MV-4-11 (cell line): ENCODE measurements around the gene CYSTM1.

Experiments
- DNase-seq: peaks from one replicate; lab custom pipeline; 2025; lab: John Stamatoyannopoulos, UW

CYSTM1 gene

DNA sequence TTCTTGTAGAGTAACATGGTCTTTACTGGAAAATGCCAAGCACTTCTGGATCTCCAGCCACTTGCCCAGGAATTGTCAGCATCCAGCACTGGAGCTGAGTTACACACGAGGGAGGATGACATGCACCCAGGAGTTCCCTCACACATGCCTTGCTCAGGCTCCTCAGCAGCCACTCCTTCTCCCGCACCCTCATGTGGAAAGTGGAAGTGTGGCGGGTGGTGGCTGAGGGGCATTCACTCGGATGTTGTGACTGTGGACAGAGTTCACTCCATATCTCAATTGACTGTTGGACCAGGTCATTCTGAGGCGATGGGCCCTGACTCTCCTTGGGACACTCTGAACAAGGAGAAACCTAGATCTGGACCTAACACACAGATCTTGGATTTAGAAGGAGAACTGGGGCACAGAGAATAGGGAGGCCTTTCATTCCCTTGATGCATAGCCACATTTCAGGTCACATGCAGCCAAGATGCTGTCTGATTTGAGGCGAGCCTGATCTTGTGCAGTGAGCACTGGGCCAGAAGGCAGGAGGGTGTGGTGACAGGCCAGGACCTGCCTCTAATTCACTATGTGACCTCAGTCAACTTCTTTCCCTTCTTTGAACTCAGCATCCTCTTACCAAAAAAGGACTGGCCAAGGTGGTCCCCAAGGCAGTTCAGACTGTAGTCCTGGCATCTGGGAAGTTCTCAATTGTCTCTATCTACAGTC lies 62.1 kb downstream of the CYSTM1 start:
- no peak for DNase-seq

DNA sequence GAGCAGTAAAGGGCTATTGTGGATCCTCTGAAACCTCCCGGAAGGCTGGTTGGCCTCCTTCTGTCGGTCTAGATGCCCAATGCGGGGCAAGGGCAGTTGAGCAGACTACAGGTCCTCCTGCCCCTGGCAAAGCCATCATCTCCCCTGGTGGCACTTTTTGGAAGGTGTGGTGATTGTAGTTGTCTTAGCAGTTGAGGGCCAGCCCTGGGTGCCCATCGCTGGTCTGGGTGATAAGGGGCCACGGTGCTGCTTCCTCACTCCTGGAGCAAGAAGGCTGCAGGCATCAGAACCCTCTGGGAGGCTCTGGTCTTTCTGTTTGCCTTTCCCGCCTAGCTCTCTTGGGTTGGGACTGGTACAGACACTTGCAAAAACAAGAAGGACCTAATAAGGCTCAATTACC lies 63.8 kb downstream of the CYSTM1 start:
- DNase-seq: no peak

DNA sequence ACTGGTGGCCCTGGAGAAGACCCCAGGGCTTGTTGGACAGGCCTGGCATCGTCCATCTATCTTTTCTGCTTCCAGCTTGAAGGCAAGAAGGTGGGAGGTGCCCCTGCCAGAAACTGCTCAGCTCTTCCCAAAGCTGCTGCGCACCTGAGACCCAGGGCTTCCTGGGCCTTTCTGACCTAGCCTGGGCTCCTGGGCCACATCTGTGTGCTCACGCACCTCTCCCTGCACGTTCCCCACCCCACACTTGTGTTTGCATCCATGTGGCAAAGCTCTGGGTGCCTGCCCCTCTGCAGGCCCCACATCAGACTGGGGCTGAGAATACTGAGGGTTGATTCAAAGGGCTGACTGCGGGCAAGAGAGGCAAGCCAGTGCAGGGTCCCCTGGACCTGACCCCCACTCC lies 64.5 kb downstream of the CYSTM1 start:
- DNase-seq: no peak

DNA sequence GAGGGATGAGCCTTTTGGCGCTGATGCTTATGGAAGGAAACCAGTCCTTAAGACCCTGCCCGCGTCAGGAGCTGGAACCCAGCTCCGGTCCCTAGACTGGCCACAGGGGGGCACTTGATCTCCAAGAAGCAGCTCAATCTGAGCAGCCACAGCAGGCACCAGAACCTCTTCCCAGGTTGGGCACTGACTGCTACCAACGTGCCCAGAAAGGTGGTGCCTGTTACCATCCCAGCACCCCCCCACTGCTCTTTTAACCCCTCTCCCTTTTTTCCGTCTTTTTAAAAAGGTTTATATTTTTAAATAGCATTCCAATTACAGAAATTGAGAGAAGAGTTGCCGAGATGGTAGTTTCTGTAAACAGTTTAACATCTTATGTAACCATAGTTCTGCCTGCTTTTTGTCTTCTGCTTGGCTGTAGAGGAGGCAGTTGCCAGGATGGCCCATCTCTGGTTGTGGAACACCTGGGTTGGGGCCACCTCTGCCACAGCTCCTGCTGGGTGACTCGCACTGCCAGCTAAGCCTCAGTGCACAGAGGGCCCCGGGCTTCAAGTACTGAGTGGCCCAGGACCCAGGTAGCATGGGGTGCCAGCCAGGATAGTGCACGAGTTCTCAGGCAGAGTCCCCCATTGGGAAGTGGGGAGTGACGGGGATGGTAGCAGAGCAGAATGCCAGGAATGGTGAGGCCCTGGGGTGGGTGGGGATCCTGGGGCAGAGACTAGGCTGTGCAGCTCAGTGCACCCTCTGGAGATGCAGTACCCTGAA lies 65.1 kb downstream of the CYSTM1 start:
- DNase-seq: peak; percentile 55

DNA sequence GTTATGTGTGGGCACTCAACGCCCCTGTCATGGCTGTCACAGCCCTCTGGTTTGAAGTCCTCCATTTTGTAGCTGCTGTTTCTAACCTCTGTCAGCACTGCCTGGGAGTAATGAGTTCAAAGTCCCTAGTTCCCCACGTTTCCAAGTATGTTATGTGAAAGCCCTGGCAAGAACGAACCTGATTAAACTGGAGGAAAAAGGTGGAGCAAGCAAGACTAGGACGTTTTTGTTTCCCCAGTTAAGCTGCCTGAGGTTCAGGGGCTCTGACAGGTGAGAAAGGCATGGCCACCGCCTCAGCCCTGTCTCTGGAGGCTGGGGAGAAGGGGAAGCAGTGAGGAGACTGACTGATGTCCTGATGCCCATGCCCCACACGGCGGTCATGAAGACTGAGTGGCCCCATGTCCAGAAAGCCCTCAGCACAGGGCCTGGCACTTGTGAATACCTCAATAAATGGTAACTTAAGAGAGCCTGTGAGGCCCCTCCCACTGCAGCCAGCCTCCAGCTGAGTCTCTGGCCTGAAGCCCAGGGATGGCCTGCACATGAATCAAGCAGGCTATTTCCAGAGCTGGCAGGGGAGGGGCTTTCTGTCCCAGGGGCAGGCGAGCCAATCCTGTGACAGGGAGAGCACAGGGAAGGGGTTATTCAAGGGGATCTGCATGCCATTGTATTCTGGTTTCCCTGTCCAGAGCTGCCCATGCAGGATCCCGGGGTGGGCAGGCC lies 66.2 kb downstream of the CYSTM1 start:
- no peak for DNase-seq

DNA sequence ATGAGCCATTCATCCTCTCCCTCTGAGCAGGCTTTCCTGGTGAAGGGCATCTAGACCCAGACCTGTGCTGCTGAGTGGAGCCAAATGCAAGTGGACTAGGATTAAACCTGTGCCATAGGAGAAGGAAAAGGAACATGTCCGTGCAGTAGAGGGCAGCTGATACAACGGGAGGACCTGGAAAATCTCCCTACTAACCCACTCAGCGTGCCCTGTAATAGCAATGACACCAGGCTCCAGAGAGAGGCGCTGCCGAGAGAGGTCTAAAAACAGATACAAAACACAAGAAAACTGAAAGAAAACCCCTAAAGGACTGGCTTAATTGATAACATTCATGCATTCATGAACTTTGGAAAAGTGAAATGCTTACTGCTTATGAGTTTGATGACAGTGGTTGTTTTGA lies 67.1 kb downstream of the CYSTM1 start:
- DNase-seq: no peak

DNA sequence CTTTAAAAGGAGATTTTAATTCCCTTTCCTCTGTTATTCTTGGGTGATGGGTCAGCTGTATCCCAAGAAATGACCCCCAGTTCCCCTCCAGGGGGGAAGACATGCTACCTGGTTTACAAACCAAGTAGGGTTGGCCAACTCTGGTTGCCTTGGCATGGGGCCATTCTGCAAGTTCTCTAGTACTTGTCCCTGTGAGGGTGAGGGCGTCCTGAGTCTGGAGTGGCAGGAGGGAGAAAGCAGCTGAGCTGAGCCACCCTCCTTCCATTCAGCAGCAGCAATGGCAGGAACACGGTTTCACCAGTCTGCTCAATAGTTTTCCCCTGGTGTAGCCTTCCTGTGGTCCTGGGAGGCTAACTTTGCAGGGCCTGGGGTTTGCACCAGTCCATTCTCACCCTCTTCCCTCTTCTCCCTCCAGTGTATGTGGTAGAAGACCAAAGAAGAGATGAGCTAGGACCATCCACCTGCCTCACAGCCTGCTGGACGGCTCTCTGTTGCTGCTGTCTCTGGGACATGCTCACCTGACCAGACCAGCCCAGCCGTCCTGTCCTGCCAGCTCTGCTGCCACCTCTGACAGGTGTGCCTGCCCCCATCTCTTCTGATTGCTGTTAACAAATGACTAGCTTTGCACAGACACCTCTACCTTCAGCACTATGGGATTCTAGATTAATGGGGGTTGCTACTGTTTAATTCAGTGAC lies 68.0 kb downstream of the CYSTM1 start:
- no peak for DNase-seq

DNA sequence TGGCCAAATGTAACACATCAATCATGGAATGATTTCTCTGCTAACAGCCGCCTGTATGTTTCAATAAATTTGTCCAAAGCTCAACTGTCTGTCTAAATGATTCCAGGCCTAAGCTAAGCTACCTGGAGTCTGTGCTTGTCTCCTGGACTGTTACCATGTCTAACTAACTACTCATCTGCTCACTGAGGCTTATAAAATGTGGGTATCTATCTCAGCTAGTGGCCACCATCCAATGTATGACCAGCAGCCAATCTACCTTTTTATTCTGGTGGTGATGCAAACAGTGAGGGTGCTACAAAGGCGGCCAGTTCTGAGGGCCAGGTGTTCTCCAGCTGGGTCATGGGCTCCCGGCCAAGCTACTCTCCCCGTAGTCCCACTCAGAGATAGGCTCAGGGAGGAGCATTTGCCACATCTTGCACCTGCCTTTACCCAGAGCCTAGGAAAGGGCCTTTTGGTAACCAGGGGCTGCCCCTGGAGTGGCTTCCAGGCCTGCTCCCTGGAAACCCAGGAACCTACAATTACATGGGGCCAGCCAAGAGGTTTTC lies 68.8 kb downstream of the CYSTM1 start:
- no peak for DNase-seq

DNA sequence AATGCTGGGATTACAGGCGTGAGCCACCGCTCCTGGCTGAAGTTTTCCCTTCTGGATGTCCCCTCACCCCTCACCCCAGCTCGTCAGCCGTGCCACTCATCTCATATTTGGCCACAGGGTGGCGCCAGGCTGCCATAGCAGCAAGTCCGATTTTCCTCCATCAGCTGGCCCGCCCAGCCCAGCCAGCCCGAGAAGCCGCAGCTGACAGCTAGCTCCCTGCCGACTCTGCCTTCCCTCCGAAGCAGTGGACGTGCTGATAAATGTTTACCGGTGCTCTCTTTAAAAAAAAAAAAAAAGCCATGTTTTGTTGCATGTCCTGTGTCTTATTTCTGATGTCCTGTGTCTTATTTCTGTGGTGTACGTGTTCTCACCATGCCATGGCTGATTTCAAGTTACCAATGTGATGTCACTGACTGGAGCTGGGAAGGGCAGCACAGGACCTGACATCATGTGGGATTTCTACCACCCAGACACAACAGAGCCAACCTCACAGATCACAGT lies 69.6 kb downstream of the CYSTM1 start:
- peak; percentile 81 for DNase-seq

DNA sequence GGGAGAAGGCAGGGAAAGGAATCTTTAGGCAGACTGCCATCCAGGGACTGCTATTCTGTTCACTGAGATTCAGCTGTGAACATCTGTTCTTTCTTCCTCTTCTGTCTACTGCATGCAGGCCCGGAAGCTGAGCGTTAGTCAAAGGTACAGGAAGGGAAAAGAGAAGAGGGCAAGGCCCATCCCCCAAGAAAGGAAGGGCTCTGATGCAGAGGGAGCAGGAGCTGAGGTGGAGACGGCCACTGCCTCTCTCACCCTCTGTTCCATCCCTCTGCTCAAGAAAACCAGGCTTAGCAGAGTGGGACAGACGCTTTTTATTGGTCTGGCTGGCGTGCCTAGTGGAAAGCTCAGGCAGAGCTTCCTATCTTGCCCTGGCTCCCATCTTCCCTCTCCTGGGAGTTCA lies 70.4 kb downstream of the CYSTM1 start:
- peak; percentile 70 for DNase-seq

DNA sequence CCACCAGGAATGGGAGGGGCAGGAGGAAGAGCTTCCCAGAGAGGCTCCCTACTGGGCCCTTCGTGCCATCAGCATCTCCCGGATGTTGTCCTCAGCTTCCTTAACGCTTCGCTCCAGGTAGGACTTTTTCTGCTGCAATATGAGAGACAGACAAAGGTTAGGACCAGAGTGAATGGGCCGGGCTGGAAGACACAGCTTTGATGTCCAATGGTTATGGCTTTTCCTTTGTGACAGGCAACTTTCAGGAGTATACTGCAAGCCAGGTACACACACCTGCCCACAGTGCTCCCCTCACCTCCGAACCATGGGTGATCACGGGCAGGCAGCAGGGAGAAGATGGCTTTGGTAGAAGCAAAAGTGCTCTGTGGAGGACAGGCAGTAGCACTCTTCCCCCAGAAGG lies 70.9 kb downstream of the CYSTM1 start:
- DNase-seq: no peak

DNA sequence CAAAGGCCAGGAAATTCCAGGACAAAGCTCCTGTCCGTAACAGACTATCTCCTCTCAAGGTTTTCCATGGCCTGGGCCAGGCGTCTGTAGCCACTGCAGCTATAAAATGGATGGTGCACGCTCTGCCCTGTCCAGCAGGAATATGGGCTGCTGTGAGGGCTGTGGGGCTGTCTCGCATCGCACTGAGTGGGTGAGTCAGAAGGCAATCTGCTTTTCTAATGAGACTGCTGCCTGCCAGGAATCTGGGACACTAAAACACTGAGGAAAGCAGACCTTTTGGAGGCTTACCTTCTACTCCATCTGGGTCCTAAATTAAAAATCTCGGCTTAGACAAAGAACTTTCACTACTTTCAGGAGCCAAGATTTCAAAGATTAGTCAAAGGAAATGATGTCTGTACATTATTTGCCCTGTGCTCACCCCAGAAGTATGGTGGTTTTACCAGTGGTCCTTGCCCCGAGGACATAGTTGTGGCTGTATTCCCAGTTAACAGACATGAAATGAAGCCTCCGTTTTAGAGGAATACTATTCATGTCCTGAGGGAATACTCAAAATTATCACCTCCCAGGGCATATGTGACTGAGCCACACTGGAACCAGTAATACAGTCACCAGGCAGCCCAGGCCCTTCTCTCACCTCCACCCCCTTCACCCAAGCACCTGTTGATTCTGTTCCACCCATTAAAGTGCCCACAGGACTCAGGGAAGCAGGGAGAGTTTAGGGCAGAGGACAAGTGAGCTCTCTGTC lies 71.6 kb downstream of the CYSTM1 start:
- DNase-seq: no peak

DNA sequence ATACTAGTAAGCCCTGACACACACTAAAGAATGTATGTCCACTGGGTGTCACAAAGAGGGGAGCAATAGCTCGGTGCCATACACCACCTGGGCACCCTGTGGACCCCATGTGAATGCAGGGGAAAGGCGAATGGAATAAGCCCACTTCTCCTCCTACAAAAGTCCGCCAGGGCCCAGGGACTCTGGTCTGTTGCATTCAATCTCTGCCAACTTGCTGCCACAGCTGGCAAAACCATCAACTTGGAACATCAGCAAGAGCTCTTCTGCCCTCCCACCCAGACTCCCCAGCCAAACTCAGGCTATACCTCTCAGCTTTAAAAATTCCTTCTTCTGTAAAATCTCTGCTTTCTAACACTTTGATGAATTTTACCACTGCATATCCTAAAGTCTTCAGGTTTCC lies 73.4 kb downstream of the CYSTM1 start:
- DNase-seq: no peak

DNA sequence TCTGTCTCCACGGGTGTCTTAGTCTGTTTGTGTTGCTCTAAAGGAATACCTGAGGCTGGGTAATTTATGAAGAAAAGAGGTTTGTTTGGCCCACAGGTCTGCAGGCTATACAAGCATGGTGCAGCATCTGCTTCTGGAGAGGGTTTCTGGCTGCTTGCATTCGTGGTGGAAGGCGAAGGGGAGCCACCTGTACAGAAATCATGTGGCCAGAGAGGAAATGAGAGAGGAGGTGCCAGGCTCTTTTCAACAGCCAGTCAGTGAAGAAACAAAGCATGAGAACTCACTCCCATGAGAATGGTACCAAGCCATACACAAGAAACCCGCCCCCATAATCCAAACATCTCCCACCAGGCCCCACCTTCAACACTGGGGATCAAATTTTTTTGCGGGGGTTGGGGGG lies 74.5 kb downstream of the CYSTM1 start:
- DNase-seq: no peak

DNA sequence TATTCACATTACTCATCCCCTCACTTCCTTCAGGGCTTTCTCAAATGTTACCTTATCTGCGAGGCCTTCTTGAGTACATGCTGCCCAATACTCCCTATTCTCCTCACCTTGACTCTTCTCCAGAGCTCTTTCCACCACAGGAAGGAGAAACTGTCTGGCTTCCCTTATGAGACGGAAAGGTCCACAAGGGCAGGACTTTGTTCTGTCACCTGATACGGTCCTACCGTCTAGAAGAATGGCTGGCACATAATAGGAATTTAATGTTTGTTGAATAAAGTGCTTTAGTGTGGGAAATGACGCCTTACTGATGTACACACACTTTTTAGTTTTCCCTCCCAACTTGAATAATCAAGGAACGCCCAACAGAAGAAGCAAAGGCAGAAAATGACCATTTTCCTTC lies 75.4 kb downstream of the CYSTM1 start:
- no peak for DNase-seq

DNA sequence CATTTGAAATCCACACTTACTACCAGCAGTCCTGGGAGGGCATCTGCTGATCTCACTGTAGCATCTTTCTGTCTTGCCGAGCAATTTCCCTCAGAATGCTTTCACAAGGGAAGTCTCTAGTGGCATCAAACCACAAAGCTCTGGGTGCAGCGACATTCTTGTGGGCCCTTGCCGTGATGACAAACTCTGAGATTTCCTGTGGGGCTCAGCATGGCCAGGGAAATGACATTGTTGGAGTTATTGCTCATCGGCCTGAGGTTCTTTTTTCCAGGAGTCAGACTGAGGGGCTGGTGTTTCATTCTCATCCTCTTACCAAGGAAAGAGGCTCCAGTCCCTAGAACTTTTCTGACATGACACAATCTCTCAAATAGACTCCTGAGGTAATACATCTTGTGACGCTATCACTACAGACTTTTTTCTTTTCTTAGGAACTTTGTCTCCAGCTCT lies 76.6 kb downstream of the CYSTM1 start:
- DNase-seq: peak; percentile 98

DNA sequence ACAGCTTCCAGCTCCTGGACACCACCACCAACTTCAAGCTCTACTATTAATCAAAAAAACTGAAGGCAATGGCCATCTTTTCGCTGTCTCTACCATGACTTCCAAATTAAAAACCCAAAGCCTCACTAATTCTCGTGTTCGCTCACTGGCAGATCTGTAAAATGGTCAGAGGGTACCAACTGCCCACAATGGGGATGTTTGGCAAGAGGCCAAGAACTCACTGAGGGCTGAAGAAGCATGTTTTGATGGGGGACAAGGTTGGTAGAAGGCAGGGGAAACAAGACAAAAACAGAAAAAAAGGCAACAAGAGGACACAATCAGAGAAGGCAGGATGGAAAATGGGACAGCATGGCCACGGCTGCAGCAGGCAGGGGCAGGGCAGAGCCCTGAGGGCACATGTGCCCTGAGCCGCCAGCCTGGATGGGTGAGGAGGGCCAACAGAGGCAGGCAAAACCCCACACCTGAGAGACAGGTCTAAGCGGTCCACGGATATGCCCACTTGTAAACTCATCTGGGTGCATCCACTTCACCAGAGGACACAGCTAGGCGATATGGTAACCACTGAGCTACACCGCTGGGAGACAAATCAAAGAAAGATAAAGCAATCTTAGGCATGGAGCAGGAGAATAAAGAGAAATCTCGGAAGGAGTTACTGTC lies 77.6 kb downstream of the CYSTM1 start:
- DNase-seq: no peak

DNA sequence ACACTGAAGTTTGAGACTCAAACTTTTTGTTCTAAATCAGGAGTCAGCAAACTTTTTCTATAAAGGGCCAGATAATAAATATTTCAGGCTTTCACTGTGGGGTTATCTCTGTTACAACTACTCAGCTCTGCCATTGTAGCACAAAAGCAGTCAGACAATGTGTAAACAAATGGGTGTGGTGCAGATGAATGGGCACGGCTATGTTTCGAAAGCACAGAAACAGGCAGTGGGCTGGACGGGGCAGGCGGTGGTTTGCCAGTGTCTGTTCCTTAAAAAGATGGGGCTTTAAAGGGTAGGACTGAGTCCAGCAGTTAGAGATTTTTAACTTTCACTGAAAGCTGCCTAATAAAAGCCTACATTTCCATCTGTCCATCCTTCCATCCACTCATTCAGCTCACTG lies 79.0 kb downstream of the CYSTM1 start:
- peak; percentile 62 for DNase-seq

DNA sequence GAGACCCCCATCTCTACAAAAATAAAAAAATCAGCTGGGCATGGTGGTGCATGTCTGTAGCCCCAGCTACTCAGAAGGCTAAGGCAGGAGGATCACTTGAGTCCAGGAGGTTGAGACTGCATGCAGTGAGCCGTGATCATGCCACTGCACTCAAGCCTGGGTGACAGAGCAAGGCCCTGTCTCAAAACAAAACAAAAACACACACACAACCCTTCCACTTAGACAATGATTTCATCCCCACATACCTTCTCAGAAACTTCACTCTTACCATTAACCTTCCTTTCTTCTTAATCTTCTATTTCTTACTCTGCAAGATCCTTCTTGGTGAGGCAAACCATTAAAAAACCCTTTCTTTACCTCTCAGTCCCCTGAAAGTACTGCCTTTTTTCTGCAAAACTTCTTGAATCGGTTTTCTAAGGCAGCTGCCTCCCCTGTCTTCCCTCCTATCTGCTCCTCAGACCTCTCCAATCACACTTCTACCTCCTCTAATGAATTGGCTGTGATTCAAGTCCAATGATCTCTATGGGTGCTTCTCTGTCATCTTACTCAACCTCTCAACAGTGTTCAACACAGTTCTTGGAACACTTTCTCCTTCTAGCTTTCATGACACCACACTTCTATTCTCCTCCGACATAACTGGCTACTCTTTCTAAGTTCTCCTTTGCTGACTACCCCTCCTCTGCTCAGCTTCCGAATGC lies 80.6 kb downstream of the CYSTM1 start:
- DNase-seq: no peak

DNA sequence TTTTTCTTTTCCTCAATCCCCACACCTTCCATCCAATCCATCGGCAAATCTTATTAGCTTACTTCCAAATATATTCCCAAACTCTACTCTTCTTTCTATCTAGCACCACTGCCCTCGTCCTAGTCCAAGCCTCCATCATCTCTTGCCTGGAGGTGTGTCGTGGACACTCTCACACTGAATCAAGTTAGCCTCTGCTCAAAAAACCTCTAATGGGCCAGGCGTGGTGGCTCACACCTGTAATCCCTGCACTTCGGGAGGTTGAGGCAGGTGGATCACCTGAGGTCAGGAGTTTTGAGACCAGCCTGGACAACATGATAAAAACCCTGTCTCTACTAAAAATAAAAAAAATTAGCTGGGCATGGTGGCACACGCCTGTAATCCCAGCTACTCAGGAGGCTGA lies 81.7 kb downstream of the CYSTM1 start:
- DNase-seq: no peak
